Keratinocyte (primary cell): ENCODE measurements around the gene FYB1. TPM values are rescaled to one million over a fixed set of nuclear protein-coding genes. Genes with fewer than 3 reads are reported as not detected.

ENCODE experiments used
- DNase-seq: peaks from one replicate; pipeline ENCODE4 v3.0.0-alpha.2; 2011; ENCODE audit warnings: low read depth, missing footprints, low spot score
- FAIRE-seq: peaks from 2 replicates; lab custom pipeline; 2011; peaks lifted over from hg19 to GRCh38; lab: Jason Lieb, UNC
- H2AFZ ChIP-seq: 2 replicates; pipeline ENCODE4 v1.6.0; 2012; ENCODE audit warnings: low read length, control low read depth, inconsistent platforms; ENCODE audit not compliant: control insufficient read depth
- H3K27ac ChIP-seq: 2 replicates; pipeline ENCODE4 v1.5.1; 2011; ENCODE audit warnings: low read length; ENCODE audit not compliant: control insufficient read depth, insufficient read depth
- H3K27me3 ChIP-seq: 3 replicates; pipeline ENCODE4 v1.6.0; 2011; ENCODE audit warnings: low read length; ENCODE audit not compliant: control insufficient read depth, insufficient read depth; ENCODE audit errors: extremely low read depth
- H3K36me3 ChIP-seq, 2 experiments: 2 replicates in 1 of 2; 3 replicates in 1 of 2; pipeline ENCODE4 v1.5.1; 2011; ENCODE audit warnings: low read length in 2 of 2, mild to moderate bottlenecking in 1 of 2; ENCODE audit not compliant: control insufficient read depth in 2 of 2, insufficient read depth in 2 of 2; ENCODE audit errors: extremely low read depth in 1 of 2
- H3K4me1 ChIP-seq: 3 replicates; pipeline ENCODE4 v1.5.1; 2011; ENCODE audit warnings: low read length; ENCODE audit not compliant: control insufficient read depth, insufficient read depth; ENCODE audit errors: extremely low read depth
- H3K4me2 ChIP-seq: 3 replicates; pipeline ENCODE4 v1.6.0; 2011; ENCODE audit warnings: low read depth, low read length; ENCODE audit not compliant: control insufficient read depth, insufficient read depth; ENCODE audit errors: extremely low read depth
- H3K4me3 ChIP-seq, 3 experiments: fragments of 200-600 bp in 1 of 3; sonication (generic) in 1 of 3; 2 replicates in 2 of 3; 3 replicates in 1 of 3; pipeline ENCODE4 v1.5.1; 2011 to 2016; ENCODE audit warnings: low read length in 3 of 3, mild to moderate bottlenecking in 3 of 3, control low read depth in 2 of 3, inconsistent platforms in 1 of 3, low read depth in 1 of 3, mixed read lengths in 1 of 3, mixed run types in 1 of 3, moderate library complexity in 1 of 3; ENCODE audit not compliant: control insufficient read depth in 2 of 3, insufficient read depth in 2 of 3; ENCODE audit errors: extremely low read depth in 1 of 3
- H3K79me2 ChIP-seq: 2 replicates; pipeline ENCODE4 v1.6.0; 2012; ENCODE audit warnings: low read length; ENCODE audit not compliant: control insufficient read depth, insufficient read depth
- H3K9ac ChIP-seq: 3 replicates; pipeline ENCODE4 v1.6.0; 2011; ENCODE audit warnings: low read length; ENCODE audit not compliant: control insufficient read depth, insufficient read depth; ENCODE audit errors: extremely low read depth
- H3K9me1 ChIP-seq: 3 replicates; pipeline ENCODE4 v1.6.0; 2011; ENCODE audit warnings: low read length; ENCODE audit not compliant: control insufficient read depth, insufficient read depth; ENCODE audit errors: extremely low read depth
- H3K9me3 ChIP-seq: 2 replicates; pipeline ENCODE4 v1.5.1; 2012; ENCODE audit warnings: low read depth, low read length; ENCODE audit not compliant: control insufficient read depth
- H4K20me1 ChIP-seq: 3 replicates; pipeline ENCODE4 v1.6.0; 2011; ENCODE audit warnings: low read length; ENCODE audit not compliant: control insufficient read depth, insufficient read depth; ENCODE audit errors: extremely low read depth
- CTCF ChIP-seq, 3 experiments: IDR thresholded peaks in 1 of 3; conservative IDR thresholded peaks in 1 of 3; optimal IDR thresholded peaks in 1 of 3; 2 replicates in 2 of 3; 3 replicates in 1 of 3; pipeline versions ENCODE3 to v1.5.1; 2011; ENCODE audit warnings: low read length in 3 of 3, mild to moderate bottlenecking in 3 of 3, moderate library complexity in 2 of 3, control low read depth in 1 of 3, inconsistent platforms in 1 of 3; ENCODE audit not compliant: insufficient read depth in 2 of 3; ENCODE audit errors: extremely low read depth in 1 of 3
- EZH2 ChIP-seq: IDR thresholded peaks from one replicate; pipeline ENCODE4 v1.6.1; 2012; ENCODE audit warnings: inconsistent platforms, mild to moderate bottlenecking, low read length, moderate library complexity
- dilution Hi-C: fragments of 300-500 bp; cut with MboI; formaldehyde crosslinking; loops from one replicate; pipeline ENCODE4 v1.7.0; 2020; ENCODE audit warnings: low sequenced_read_pairs; ENCODE audit not compliant: extremely low pct_ligation_motif_present
- polyA plus RNA-seq, 5 experiments: library from polyadenylated mRNA; depleted of rRNA in 3 of 5; stranded (reverse) in 3 of 5; stranded (forward) in 1 of 5; unstranded in 1 of 5; fragments of >200 nt; gene quantifications; 1 replicate in 1 of 5; 2 replicates in 3 of 5; 3 replicates in 1 of 5; pipeline versions ENCODE4 v1.2.1 to v1.2.3, GENCODE V29; 2011 to 2012; ENCODE audit warnings: missing spikeins in 2 of 5, low read depth in 1 of 5, low replicate concordance in 1 of 5

The FYB1 gene
- polyA plus RNA-seq, 1 donor (not counting 4 experiments of a cell fraction or from before 2014, with no cell fraction given), result 0.29 TPM

DNA sequence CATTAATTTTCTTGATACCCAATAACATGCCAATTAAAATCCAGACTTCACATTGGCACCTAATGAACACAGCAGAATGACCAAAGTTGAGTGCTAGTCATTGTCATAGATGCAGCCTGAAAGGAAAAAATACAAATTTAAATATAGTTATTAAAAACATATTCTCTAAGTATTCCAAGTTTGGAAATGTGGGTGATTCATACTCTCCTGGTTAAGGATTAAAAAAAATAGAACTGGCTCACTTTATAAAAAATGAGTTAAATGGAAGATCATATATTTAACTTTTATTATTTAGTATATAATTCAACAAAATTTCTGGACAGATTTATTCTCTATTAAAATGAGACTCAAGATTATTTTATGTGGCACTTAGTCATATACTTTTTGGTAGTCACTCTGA is 112.0 kb downstream of the FYB1 start:
- H3K4me1 ChIP-seq, result peaks cover 8% of the 10 kb centered on the region
- H3K27me3 ChIP-seq, result no peaks in the 10 kb centered on the region
- H3K79me2 ChIP-seq, result no peaks in the 10 kb centered on the region
- H3K36me3 ChIP-seq, result no peaks in the 10 kb centered on the region
- no peak overlapping the region for H3K4me2 ChIP-seq
- no peak overlapping the region for H3K27ac ChIP-seq
- FAIRE-seq (no peak), DNase-seq (no peak)
- H3K4me3 ChIP-seq, result no peak overlapping the region
- TF ChIP-seq EZH2 (no peak), CTCF (optimal IDR thresholded peaks at IDR 0.05 in 1 of 3, IDR thresholded peaks at IDR 0.05 in 1 of 3, conservative IDR thresholded peaks at IDR 0.05 in 1 of 3; ENCODE audit: extremely low read depth in 1 of 3, insufficient read depth in 2 of 3, low read length in 3 of 3) (no peak)
- H2AFZ ChIP-seq, result no peak overlapping the region
- H3K9ac ChIP-seq, result no peak overlapping the region
- no peaks in the 10 kb centered on the region for H3K9me1 ChIP-seq
- no peaks in the 10 kb centered on the region for H3K9me3 ChIP-seq
- no peaks in the 10 kb centered on the region for H4K20me1 ChIP-seq
- dilution Hi-C loops, result no loop called here

DNA sequence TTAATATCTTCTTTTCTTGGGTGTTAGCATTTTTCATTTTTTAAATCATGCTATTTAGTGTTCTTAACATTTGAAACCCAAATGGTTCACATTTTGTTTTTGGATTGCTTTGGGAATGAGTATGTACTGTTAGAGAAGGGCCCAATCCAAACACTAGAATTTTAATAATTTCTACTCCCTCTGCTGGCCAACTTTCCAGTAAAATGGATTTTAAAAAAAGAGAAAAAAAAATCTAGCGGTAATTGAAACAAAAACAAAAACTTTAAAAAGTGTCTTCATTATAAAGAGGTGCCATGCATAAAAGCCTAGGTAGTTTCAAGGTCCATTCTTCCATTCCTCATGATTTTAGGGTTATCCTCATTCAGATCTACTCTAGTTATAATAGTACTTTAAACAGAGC is 113.0 kb downstream of the FYB1 start:
- TF ChIP-seq EZH2 (no peak), CTCF (optimal IDR thresholded peaks at IDR 0.05 in 1 of 3, IDR thresholded peaks at IDR 0.05 in 1 of 3, conservative IDR thresholded peaks at IDR 0.05 in 1 of 3; ENCODE audit: extremely low read depth in 1 of 3, insufficient read depth in 2 of 3, low read length in 3 of 3) (peak in 1 of 3 experiments; percentile 20)
- H3K4me2 ChIP-seq, result no peak overlapping the region
- FAIRE-seq, result no peak

More for the DNA sequence above, 113.0 kb downstream of the FYB1 start:
- Histone ChIP-seq H3K27me3 (no peaks in the 10 kb centered on the region), H3K9me3 (no peaks in the 10 kb centered on the region), H3K36me3 (no peaks in the 10 kb centered on the region), H2AFZ (no peak overlapping the region), H4K20me1 (no peaks in the 10 kb centered on the region), H3K9me1 (no peaks in the 10 kb centered on the region), H3K9ac (no peak overlapping the region), H3K4me1 (peaks cover 17% of the 10 kb centered on the region), H3K79me2 (no peaks in the 10 kb centered on the region), H3K27ac (no peak overlapping the region), H3K4me3 (no peak overlapping the region)
- dilution Hi-C loops, result no loop called here
- DNase-seq, result no peak
